LNCaP clone FGC (cell line): ENCODE data around the gene SLC39A2.

Source experiments
- DNase-seq: peaks from one replicate; pipeline ENCODE4 v3.0.0-alpha.2; 2011; ENCODE audit warnings: low read depth
- H3K4me3 ChIP-seq: 2 replicates; pipeline ENCODE4 v1.5.1; 2011; ENCODE audit warnings: mild to moderate bottlenecking, low read depth, low read length, control low read depth
- TF ChIP-seq, protein P1 (sequence below): IDR thresholded peaks from 2 replicates; pipeline ENCODE4 v1.5.1; 2012; ENCODE audit warnings: mild to moderate bottlenecking; ENCODE audit not compliant: control insufficient read depth, insufficient read depth; ENCODE audit errors: extremely low read depth

The SLC39A2 gene

DNA sequence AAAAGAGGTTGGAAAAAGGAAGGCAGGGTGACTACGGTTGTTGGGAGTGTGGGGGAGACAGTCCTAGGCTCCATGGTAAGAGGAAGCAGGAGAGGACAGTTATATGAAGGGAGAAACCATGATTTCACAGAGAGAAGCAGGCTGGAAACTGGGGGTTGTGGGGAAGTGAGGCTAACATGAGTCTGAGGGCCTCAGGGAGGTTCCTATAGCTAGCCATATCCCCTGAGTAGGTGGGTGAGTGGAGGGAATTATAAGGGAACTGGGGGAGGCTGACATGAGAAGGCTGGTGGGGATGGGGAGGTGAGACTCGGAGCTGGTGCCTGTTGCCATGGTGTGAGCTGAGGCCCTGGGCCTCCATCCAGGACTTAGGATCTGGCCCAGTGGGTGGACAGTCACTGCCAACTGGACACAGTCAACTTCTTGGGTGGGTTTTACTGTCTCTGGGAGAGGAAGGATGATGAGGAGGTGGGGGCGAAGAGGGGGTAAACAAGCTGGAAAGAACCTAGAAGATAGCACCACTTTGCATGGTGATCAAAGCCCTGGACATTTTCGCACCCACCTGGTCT lies 34.1 kb downstream of the SLC39A2 start:
- no peak overlapping the region for H3K4me3 ChIP-seq
- no peak for DNase-seq
- TF ChIP-seq, protein P1, sequence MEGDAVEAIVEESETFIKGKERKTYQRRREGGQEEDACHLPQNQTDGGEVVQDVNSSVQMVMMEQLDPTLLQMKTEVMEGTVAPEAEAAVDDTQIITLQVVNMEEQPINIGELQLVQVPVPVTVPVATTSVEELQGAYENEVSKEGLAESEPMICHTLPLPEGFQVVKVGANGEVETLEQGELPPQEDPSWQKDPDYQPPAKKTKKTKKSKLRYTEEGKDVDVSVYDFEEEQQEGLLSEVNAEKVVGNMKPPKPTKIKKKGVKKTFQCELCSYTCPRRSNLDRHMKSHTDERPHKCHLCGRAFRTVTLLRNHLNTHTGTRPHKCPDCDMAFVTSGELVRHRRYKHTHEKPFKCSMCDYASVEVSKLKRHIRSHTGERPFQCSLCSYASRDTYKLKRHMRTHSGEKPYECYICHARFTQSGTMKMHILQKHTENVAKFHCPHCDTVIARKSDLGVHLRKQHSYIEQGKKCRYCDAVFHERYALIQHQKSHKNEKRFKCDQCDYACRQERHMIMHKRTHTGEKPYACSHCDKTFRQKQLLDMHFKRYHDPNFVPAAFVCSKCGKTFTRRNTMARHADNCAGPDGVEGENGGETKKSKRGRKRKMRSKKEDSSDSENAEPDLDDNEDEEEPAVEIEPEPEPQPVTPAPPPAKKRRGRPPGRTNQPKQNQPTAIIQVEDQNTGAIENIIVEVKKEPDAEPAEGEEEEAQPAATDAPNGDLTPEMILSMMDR: no peak

DNA sequence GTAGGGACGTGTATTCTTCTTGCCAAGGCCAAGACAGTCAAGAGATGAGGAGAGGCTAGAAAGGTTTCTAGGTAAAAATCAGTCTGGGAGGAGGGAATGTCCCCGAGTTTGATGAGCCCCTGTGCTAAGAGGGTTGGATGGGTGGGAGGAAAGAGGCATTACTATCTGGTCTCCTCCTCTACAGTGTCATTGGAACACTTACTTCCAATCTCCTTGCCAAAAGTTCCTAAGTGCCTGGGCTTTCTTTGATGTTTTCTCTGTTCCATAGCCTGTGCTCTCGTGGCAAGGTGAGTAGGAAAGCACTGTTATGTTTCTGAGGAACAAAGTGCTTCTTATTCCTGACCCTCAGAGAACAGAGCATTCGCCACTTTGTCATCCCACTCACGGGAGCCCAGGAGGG lies 35.6 kb downstream of the SLC39A2 start, which contains the start of gene RNASE13:
TSS of gene RNASE13 (minus strand) at position 101 of the 400 bp plus-strand sequence. CDS start 519 bp downstream, outside the sequence.
- H3K4me3 ChIP-seq: no peak within 1 kb of the TSS
- TF ChIP-seq, protein P1: no peak
- DNase-seq: no peak

DNA sequence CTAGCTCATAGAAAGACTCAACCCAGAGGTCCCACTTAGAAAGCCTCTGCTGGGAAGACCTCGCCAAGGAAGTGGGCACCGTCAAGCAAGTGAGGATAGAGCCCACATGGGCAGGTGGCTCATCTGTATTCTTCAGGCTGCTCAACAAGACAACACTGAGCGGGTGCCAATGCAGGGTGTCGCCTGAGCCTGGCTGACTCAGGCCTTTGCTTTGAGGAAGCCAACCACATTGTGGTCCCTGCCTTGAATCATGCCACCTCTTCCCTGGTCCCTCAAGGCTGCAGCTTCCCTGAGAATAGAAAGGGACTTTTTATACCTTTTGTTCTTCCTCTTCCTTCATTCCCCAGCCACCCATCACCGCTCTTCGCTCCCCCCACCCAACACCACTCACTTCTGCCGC lies 37.7 kb downstream of the SLC39A2 start:
- TF ChIP-seq, protein P1: no peak
- no peak for DNase-seq
- no peak overlapping the region for H3K4me3 ChIP-seq

DNA sequence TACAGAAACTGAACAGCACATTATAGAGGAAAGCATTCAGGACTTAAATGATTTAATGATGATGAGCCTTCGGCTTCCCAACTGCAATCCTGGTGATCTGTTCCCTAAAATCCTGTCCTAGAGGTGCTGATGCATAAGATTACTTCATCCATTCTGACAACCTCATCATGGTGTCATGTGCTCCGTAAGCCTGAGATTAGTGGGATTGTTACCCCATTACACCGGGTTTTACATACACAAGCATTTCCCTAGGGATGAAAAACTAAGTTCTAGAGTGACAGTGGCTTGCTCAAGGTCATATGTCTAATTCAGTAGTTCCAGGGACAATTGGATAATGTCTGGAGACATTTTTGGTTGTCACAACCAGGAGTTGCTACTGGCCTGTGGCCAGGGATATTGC lies 38.1 kb downstream of the SLC39A2 start:
- H3K4me3 ChIP-seq: no peak overlapping the region
- no peak for DNase-seq
- TF ChIP-seq, protein P1: no peak

DNA sequence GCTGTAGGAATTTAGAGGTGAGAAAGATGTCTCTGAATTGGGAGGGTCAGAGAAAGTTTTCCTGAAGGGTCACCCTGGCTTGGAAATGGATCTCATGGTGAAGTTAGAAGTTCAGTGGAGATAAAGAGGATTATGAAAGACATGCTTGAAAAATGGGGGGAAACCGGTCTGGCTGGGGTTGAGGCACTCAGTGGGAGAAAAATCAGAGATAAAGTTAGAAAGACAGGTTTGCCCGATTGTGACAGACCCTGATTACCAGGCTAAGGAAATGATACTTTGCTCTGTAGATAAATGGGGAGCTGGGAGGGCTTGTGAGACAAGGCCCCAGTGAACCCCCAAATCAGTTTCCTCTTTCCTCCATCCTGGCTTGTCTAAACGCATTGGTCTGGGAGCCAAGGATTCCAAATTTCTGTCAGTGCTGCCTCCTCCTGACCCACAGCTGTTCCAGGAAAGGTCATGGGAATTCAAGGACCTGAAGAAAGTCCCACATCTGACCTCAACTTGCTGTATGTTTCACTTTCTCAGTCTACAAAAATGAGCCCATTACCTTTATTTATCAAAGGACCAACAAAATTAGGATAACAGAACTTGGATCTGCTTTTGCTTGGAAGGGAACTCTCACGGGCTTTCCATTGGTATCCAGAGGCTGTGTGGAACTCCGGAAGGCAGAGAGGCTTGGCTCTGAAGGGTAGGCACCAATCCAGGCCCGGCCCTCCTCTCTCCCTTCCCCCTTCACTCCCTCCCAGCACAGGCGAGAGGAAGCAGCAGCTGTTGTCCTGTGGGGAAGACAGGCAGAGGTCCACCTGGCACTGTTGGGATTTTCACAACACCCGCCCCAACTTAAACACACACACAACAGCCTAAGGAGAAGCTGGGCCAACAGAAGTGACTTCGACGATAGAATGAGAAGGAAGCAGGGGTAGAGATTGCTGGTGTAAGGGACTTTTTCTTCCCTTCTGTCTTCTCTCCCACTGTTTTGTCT lies 39.6 kb downstream of the SLC39A2 start:
- TF ChIP-seq, protein P1: no peak
- H3K4me3 ChIP-seq: no peak overlapping the region
- DNase-seq: peak; percentile 45

DNA sequence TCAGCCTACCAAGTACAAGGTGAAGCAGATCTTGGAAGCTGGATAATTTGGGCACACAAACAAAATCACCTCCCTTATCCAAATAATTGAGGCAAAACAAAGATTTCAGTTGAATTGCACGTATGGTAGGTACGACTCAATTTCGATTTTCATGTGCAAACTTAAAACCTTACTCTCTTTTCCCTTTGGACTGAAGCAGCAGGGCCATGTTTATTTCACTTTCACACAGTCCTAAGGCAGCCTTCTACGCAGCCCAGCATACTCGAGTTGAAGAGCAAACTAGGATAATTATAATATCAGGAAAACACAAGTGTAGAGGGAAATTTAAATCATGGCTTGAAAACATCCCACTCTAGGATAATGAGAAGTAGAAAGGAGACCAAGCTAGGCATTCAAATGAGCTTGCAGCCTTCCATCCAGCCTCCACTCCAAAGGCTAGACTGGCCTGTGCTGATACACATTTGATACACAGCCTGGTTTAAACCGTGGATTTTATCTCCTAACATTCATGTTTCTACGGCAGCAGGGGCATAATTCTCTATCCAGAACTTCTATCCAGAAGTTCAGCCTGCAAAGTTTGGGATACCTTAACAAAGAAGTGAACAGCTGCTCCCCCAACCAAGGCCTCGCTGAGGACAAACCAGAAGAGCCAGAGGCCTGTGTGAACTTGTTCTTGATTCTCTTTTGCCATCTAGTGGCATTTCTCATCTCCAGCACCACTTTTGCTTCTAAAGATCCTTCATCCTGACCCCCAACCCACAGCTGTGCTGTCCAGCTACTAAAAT lies 40.7 kb downstream of the SLC39A2 start:
- no peak for DNase-seq
- H3K4me3 ChIP-seq: no peak overlapping the region
- TF ChIP-seq, protein P1: peak; percentile 72
